RKO (cell line): Measurements from ENCODE around the gene PGAP3.

Source experiments
- DNase-seq: peaks from one replicate; pipeline ENCODE4 v3.0.0-alpha.2; 2016; ENCODE audit warnings: low spot score

The PGAP3 gene

DNA sequence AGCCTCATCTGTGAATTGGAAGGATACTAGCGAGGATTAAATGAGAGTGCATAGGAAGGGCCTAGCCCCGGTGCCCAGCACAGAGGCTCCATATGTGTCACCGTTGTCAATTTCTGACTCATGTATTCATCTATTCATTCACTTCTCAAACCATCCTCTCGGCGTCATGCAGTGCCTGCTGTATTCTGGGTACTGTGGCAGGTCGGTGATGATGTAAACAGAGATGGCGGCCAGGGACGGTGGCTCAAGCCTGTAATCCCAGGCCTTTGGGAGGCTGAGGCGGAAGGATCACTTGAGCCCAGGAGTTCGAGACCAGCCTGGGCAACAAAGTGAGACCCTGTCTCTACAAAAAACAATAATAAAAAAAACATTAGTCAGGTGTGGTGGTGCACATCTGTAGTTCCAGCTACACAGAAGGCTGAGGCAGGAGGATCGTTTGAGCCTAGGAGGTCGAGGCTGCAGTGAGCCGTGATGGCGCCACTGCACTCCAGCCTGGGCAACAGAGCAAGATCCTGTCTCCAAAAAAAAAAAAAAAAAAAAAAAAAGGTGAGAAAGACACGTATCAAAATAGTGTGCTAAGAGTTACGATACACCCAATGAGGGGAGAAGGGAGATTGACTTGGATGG is 65.4 kb downstream of the PGAP3 start:
- DNase-seq, result peak; percentile 83

DNA sequence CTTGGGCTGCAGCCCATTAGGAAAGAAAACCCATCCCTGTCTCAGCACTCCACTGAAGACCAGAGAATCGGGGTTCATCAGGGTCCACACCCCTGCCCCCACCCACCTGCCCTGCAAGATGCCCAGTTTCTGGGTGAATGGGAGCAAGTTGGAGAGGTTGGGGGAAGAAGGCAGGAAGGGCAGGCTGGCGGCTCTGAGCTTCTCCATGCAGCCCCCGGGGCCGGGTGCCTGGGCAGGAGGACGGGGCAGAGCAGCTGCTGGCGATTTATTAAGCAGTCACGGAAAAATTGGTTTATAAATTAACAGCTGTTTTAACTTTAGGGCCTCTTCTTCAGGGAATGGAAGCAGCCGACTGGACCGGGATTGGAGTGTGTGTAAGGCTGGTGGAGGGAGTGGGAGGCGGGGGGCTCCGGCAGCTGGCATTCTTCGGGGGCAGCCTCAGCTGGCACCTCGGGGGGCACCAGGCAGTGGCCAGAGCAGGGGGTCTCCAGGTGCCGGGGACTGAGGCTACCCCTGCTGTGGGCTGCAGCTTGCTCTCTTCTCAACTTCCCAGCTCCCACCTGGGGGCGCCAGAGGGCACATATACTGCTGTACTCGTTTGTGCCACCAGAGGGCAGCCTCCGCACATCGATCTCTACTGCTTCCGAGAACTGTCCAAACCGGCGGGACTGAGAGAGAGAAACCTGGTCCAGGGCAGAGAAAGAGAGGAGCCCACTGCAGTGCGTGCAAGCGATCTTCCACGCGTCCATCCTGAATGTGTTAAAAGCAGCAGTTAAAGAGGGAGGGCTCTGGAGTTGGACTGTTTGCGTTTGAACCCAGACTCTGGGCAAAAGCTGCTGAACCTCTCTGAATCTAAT is 66.1 kb downstream of the PGAP3 start:
- DNase-seq, result peak; percentile 84
